ENCODE results near the gene LRP6. TPM values are rescaled to one million over a fixed set of nuclear protein-coding genes. Genes with fewer than 3 reads are reported as not detected.

LRP6 gene
- total and polyA plus RNA-seq, 2 donors (not counting 1 experiment from before 2014, with no cell fraction given), result 21.0 to 39.3 TPM

- Histone ChIP-seq H3K4me3 (replicated peaks in 1 of 4; ENCODE audit: control extremely low read depth in 1 of 4, insufficient read depth in 1 of 4, low read depth in 3 of 4, low read length in 4 of 4) (no peak overlapping the region), H3K4me1 (ENCODE audit: control insufficient read depth, extremely low read depth, insufficient read depth, low read length) (no peaks in the 10 kb centered on the region), H3K36me3 (ENCODE audit: control insufficient read depth, insufficient read depth, low read length) (no peaks in the 10 kb centered on the region), H3K9me3 (ENCODE audit: control insufficient read depth, insufficient read depth, low read depth, low read length) (no peaks in the 10 kb centered on the region), H3K9ac (ENCODE audit: insufficient read depth, low read length) (no peak overlapping the region), H2AFZ (ENCODE audit: low read length) (no peak overlapping the region), H3K79me2 (ENCODE audit: control insufficient read depth, insufficient read depth, low read length) (peaks cover 12% of the 10 kb centered on the region), H3K27me3 (ENCODE audit: control insufficient read depth, insufficient read depth, low read length) (no peaks in the 10 kb centered on the region), H3K27ac (ENCODE audit: insufficient read depth, low read length) (no peak overlapping the region), H4K20me1 (ENCODE audit: control insufficient read depth, extremely low read depth, insufficient read depth, low read length) (no peaks in the 10 kb centered on the region), H3K4me2 (ENCODE audit: extremely low read depth, insufficient read depth, low read length) (no peak overlapping the region)
- TF ChIP-seq, protein P1, sequence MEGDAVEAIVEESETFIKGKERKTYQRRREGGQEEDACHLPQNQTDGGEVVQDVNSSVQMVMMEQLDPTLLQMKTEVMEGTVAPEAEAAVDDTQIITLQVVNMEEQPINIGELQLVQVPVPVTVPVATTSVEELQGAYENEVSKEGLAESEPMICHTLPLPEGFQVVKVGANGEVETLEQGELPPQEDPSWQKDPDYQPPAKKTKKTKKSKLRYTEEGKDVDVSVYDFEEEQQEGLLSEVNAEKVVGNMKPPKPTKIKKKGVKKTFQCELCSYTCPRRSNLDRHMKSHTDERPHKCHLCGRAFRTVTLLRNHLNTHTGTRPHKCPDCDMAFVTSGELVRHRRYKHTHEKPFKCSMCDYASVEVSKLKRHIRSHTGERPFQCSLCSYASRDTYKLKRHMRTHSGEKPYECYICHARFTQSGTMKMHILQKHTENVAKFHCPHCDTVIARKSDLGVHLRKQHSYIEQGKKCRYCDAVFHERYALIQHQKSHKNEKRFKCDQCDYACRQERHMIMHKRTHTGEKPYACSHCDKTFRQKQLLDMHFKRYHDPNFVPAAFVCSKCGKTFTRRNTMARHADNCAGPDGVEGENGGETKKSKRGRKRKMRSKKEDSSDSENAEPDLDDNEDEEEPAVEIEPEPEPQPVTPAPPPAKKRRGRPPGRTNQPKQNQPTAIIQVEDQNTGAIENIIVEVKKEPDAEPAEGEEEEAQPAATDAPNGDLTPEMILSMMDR (conservative IDR thresholded peaks at IDR 0.05 in 1 of 2, IDR thresholded peaks at IDR 0.05 in 1 of 2; ENCODE audit: low read depth in 1 of 2, low read length in 2 of 2), result no peak
- TF ChIP-seq EZH2 (IDR thresholded peaks at IDR 0.05; ENCODE audit: low read length, missing control alignments), result no peak
- DNase-seq (ENCODE audit: low read depth in 2 of 2), result no peak
These were observed 56.4 kb downstream of the LRP6 start for GRCh38 chr12:12210416-12210815.

DNA sequence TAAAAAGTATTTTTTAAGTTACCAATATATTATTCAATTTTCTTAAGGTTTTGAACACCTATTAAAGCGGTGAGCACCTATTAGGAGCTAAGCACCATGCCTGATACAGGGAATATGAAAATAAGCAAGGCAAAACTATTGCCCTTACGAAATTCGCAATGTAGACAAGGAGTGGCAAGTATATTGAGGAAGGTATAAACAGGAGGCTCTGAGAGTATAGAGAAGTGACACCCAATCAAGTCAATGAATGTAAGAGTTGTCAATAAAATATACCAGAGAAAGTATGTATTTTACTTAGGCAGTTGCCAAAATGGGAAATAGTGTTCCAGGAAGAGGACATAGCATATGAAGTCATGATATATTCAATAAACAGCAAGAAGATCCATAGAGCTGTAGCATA is 57.2 kb downstream of the LRP6 start:
- no peaks in the 10 kb centered on the region for H3K27me3 ChIP-seq (ENCODE audit: control insufficient read depth, insufficient read depth, low read length)
- H3K4me3 ChIP-seq (replicated peaks in 1 of 4; ENCODE audit: control extremely low read depth in 1 of 4, insufficient read depth in 1 of 4, low read depth in 3 of 4, low read length in 4 of 4), result no peak overlapping the region
- no peak for DNase-seq (ENCODE audit: low read depth in 2 of 2)
- no peak overlapping the region for H3K4me2 ChIP-seq (ENCODE audit: extremely low read depth, insufficient read depth, low read length)
- TF ChIP-seq EZH2 (IDR thresholded peaks at IDR 0.05; ENCODE audit: low read length, missing control alignments), result no peak
- TF ChIP-seq, protein P1 (conservative IDR thresholded peaks at IDR 0.05 in 1 of 2, IDR thresholded peaks at IDR 0.05 in 1 of 2; ENCODE audit: low read depth in 1 of 2, low read length in 2 of 2), result no peak
- no peaks in the 10 kb centered on the region for H3K4me1 ChIP-seq (ENCODE audit: control insufficient read depth, extremely low read depth, insufficient read depth, low read length)
- no peaks in the 10 kb centered on the region for H4K20me1 ChIP-seq (ENCODE audit: control insufficient read depth, extremely low read depth, insufficient read depth, low read length)
- H3K36me3 ChIP-seq (ENCODE audit: control insufficient read depth, insufficient read depth, low read length), result no peaks in the 10 kb centered on the region
- H3K79me2 ChIP-seq (ENCODE audit: control insufficient read depth, insufficient read depth, low read length), result peaks cover 12% of the 10 kb centered on the region
- H3K9me3 ChIP-seq (ENCODE audit: control insufficient read depth, insufficient read depth, low read depth, low read length), result no peaks in the 10 kb centered on the region
- no peak overlapping the region for H3K27ac ChIP-seq (ENCODE audit: insufficient read depth, low read length)
- H3K9ac ChIP-seq (ENCODE audit: insufficient read depth, low read length), result no peak overlapping the region
- H2AFZ ChIP-seq (ENCODE audit: low read length), result no peak overlapping the region

DNA sequence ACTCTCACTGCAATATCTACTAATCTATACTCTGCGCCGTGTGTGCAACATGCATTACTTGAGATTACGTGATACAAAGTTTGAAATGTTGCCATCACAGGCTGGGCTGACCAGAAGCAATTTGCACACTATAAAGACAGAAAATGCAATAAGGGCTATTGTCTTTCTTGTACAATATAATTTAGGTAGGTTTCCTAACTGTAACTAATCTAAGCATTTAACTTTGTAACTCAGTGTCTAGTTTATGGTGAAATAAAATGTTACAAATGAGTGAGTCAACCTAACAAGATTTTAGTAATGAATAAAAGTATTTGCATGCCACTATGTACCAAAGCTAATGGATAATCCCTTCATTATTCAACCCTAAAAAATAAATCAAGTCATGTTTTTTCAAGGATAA is 57.8 kb downstream of the LRP6 start:
- Histone ChIP-seq H3K27ac (ENCODE audit: insufficient read depth, low read length) (no peak overlapping the region), H3K4me2 (ENCODE audit: extremely low read depth, insufficient read depth, low read length) (no peak overlapping the region), H3K4me1 (ENCODE audit: control insufficient read depth, extremely low read depth, insufficient read depth, low read length) (no peaks in the 10 kb centered on the region), H3K27me3 (ENCODE audit: control insufficient read depth, insufficient read depth, low read length) (no peaks in the 10 kb centered on the region), H4K20me1 (ENCODE audit: control insufficient read depth, extremely low read depth, insufficient read depth, low read length) (no peaks in the 10 kb centered on the region), H3K9me3 (ENCODE audit: control insufficient read depth, insufficient read depth, low read depth, low read length) (no peaks in the 10 kb centered on the region), H3K4me3 (replicated peaks in 1 of 4; ENCODE audit: control extremely low read depth in 1 of 4, insufficient read depth in 1 of 4, low read depth in 3 of 4, low read length in 4 of 4) (no peak overlapping the region), H3K9ac (ENCODE audit: insufficient read depth, low read length) (no peak overlapping the region), H2AFZ (ENCODE audit: low read length) (no peak overlapping the region), H3K79me2 (ENCODE audit: control insufficient read depth, insufficient read depth, low read length) (peaks cover 12% of the 10 kb centered on the region), H3K36me3 (ENCODE audit: control insufficient read depth, insufficient read depth, low read length) (no peaks in the 10 kb centered on the region)
- TF ChIP-seq EZH2 (IDR thresholded peaks at IDR 0.05; ENCODE audit: low read length, missing control alignments), result no peak
- TF ChIP-seq, protein P1 (conservative IDR thresholded peaks at IDR 0.05 in 1 of 2, IDR thresholded peaks at IDR 0.05 in 1 of 2; ENCODE audit: low read depth in 1 of 2, low read length in 2 of 2), result no peak
- peak in 1 of 2 donors; percentile 47 for DNase-seq (ENCODE audit: low read depth in 2 of 2)
